K562 (cell line): ENCODE data around the gene SKP2. TPM values are rescaled to one million over a fixed set of nuclear protein-coding genes. Genes with fewer than 3 reads are reported as not detected.

Experiments used
- ELF4 ChIP-seq: fragments of 450-650 bp; formaldehyde crosslinking; IDR thresholded peaks from 2 replicates; pipeline ENCODE4 v1.4.0; 2022; ENCODE audit warnings: missing genetic modification characterization
- polyA plus RNA-seq, 8 experiments: library from polyadenylated mRNA; depleted of rRNA in 4 of 8; stranded (reverse) in 5 of 8; unstranded in 3 of 8; fragments of >200 nt; fragmentation: Nextera tagmentation in 2 of 8; fragmentation: Illumina TruSeq in 1 of 8; extraction: Ambion mirVana in 2 of 8; extraction: Trizol in 1 of 8; gene quantifications; 2 replicates each; pipeline versions ENCODE4 v1.2.1 to v1.2.3, GENCODE V29; 2011 to 2014; ENCODE audit warnings: inconsistent platforms in 1 of 8, missing spikeins in 1 of 8
- total RNA-seq, 7 experiments: library from RNA; depleted of rRNA in 6 of 7; stranded (reverse); fragments of >200 nt in 6 of 7; fragmentation: Illumina TruSeq in 2 of 7; extraction: Trizol in 2 of 7; gene quantifications; 2 replicates each; pipeline versions ENCODE4 v1.2.1 to v1.2.3, GENCODE V29; 2011 to 2021; ENCODE audit warnings: low replicate concordance in 1 of 7
- TF ChIP-seq, protein P1 (sequence below), 2 experiments: fragments of 450-650 bp; formaldehyde crosslinking in 1 of 2; IDR thresholded peaks; 2 replicates each; pipeline versions ENCODE4 v1.4.0 to v1.6.1; 2014 to 2020; ENCODE audit warnings: mild to moderate bottlenecking in 2 of 2, borderline replicate concordance in 1 of 2, low read depth in 1 of 2

The SKP2 gene
- total and polyA plus RNA-seq, 9 of the 15 experiments (the other 6 are each of a cell fraction or from before 2014, with no cell fraction given), result 30.0 to 97.5 (median 80.8) TPM

DNA sequence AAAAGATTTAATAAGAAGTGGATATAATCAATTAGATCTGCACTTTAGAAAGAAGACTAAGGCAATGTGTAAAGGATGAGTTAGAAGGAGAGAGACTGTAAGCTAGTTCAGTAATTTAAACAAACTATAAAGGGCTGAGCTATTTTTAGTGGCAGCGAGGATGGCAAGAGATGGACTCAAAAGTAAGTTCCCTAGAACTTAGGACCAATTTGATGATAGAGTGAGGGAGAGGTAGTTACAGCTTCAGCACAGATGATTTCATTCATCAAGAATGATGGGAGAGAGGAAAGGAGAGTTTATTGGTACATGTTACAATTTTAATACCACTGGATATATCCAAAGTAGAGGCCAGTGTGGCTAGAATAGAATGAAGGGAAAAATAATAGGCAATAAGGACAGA is 70.7 kb downstream of the SKP2 start (continued):
- TF ChIP-seq, protein P1, sequence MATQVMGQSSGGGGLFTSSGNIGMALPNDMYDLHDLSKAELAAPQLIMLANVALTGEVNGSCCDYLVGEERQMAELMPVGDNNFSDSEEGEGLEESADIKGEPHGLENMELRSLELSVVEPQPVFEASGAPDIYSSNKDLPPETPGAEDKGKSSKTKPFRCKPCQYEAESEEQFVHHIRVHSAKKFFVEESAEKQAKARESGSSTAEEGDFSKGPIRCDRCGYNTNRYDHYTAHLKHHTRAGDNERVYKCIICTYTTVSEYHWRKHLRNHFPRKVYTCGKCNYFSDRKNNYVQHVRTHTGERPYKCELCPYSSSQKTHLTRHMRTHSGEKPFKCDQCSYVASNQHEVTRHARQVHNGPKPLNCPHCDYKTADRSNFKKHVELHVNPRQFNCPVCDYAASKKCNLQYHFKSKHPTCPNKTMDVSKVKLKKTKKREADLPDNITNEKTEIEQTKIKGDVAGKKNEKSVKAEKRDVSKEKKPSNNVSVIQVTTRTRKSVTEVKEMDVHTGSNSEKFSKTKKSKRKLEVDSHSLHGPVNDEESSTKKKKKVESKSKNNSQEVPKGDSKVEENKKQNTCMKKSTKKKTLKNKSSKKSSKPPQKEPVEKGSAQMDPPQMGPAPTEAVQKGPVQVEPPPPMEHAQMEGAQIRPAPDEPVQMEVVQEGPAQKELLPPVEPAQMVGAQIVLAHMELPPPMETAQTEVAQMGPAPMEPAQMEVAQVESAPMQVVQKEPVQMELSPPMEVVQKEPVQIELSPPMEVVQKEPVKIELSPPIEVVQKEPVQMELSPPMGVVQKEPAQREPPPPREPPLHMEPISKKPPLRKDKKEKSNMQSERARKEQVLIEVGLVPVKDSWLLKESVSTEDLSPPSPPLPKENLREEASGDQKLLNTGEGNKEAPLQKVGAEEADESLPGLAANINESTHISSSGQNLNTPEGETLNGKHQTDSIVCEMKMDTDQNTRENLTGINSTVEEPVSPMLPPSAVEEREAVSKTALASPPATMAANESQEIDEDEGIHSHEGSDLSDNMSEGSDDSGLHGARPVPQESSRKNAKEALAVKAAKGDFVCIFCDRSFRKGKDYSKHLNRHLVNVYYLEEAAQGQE (IDR thresholded peaks at IDR 0.05; ENCODE audit: borderline replicate concordance), result no peak
- TF ChIP-seq, protein P1 (CRISPR knock-in tag; IDR thresholded peaks at IDR 0.05; ENCODE audit: low read depth), result no peak
- TF ChIP-seq ELF4 (CRISPR knock-in tag), result no peak
